H9 (cell line): ENCODE data around the gene ARSI. TPM values are rescaled to one million over a fixed set of nuclear protein-coding genes. Genes with fewer than 3 reads are reported as not detected.
A peak's percentile ranks its signal among the peaks of the same experiment; 100 is the strongest.

Experiments used
- DNase-seq: peaks from one replicate; pipeline ENCODE4 v3.0.0-alpha.2; 2017
- H2AFZ ChIP-seq: one replicate; pipeline ENCODE4 v1.6.1; 2013; ENCODE audit warnings: mild to moderate bottlenecking, low read length, control low read depth, moderate library complexity
- H2AK5ac ChIP-seq: 2 replicates; pipeline ENCODE4 v1.6.1; 2013; ENCODE audit warnings: low read length, control low read depth, mixed read lengths; ENCODE audit not compliant: insufficient read length
- H2BK120ac ChIP-seq: one replicate; pipeline ENCODE4 v1.6.1; 2013; ENCODE audit warnings: low read depth, mild to moderate bottlenecking, low read length, control low read depth, inconsistent platforms; ENCODE audit not compliant: poor library complexity, severe bottlenecking
- H2BK12ac ChIP-seq: 2 replicates; pipeline ENCODE4 v1.6.1; 2013; ENCODE audit warnings: low read length, control low read depth, mixed read lengths, low read depth; ENCODE audit not compliant: insufficient read length
- H2BK15ac ChIP-seq: 2 replicates; pipeline ENCODE4 v1.6.1; 2013; ENCODE audit warnings: low read depth, low read length, control low read depth
- H2BK20ac ChIP-seq: one replicate; pipeline ENCODE4 v1.6.1; 2013; ENCODE audit warnings: low read depth, mild to moderate bottlenecking, low read length, control low read depth, inconsistent platforms; ENCODE audit not compliant: poor library complexity, severe bottlenecking
- H2BK5ac ChIP-seq: 2 replicates; pipeline ENCODE4 v1.6.1; 2013; ENCODE audit warnings: low read length, control low read depth, mixed read lengths; ENCODE audit not compliant: insufficient read length
- H3K14ac ChIP-seq: 2 replicates; pipeline ENCODE4 v1.6.1; 2013; ENCODE audit warnings: low read length, control low read depth; ENCODE audit not compliant: insufficient read depth
- H3K18ac ChIP-seq: 2 replicates; pipeline ENCODE4 v1.6.1; 2013; ENCODE audit warnings: low read depth, mild to moderate bottlenecking, mixed read lengths, low read length, control low read depth; ENCODE audit not compliant: insufficient read length
- H3K23ac ChIP-seq: 2 replicates; pipeline ENCODE4 v1.6.1; 2013; ENCODE audit warnings: low read length, control low read depth, mixed read lengths, low read depth; ENCODE audit not compliant: insufficient read length
- H3K23me2 ChIP-seq: 2 replicates; pipeline ENCODE4 v1.6.1; 2013; ENCODE audit warnings: low read depth, mild to moderate bottlenecking, mixed read lengths, low read length, control low read depth; ENCODE audit not compliant: insufficient read length, poor library complexity, severe bottlenecking
- H3K27ac ChIP-seq: 2 replicates; pipeline ENCODE4 v1.5.1; 2013; ENCODE audit warnings: low read length, control low read depth, mixed read lengths, low read depth; ENCODE audit not compliant: insufficient read length
- H3K27me3 ChIP-seq: 2 replicates; pipeline ENCODE4 v1.6.1; 2013; ENCODE audit warnings: low read length, control low read depth, inconsistent platforms; ENCODE audit not compliant: insufficient read depth
- H3K4ac ChIP-seq: 2 replicates; pipeline ENCODE4 v1.6.1; 2013; ENCODE audit warnings: low read depth, mild to moderate bottlenecking, control low read depth, inconsistent platforms, low read length, moderate library complexity
- H3K4me1 ChIP-seq: 2 replicates; pipeline ENCODE4 v1.6.1; 2013; ENCODE audit warnings: low read length, control low read depth, inconsistent platforms; ENCODE audit not compliant: insufficient read depth
- H3K4me2 ChIP-seq: 2 replicates; pipeline ENCODE4 v1.6.1; 2013; ENCODE audit warnings: low read length, control low read depth, mixed read lengths; ENCODE audit not compliant: insufficient read length, insufficient read depth
- H3K56ac ChIP-seq: 2 replicates; pipeline ENCODE4 v1.6.1; 2013; ENCODE audit warnings: low read depth, mild to moderate bottlenecking, mixed read lengths, low read length, control low read depth; ENCODE audit not compliant: insufficient read length
- H3K79me1 ChIP-seq: 2 replicates; pipeline ENCODE4 v1.6.1; 2013; ENCODE audit warnings: low read depth, mild to moderate bottlenecking, moderate library complexity, low read length, control low read depth, inconsistent platforms; ENCODE audit not compliant: insufficient read depth, poor library complexity, severe bottlenecking
- H3K79me2 ChIP-seq: 2 replicates; pipeline ENCODE4 v1.6.1; 2013; ENCODE audit warnings: low read length, control low read depth, inconsistent platforms; ENCODE audit not compliant: insufficient read depth
- H3K9ac ChIP-seq: 2 replicates; pipeline ENCODE4 v1.6.1; 2013; ENCODE audit warnings: low read length, control low read depth, mixed read lengths; ENCODE audit not compliant: insufficient read length; ENCODE audit errors: extremely low read depth
- H3K9me3 ChIP-seq: one replicate; pipeline ENCODE4 v1.6.1; 2013; ENCODE audit warnings: low read depth, low read length, inconsistent platforms; ENCODE audit not compliant: control insufficient read depth
- H3T11ph ChIP-seq: one replicate; pipeline ENCODE4 v1.6.1; 2013; ENCODE audit warnings: mild to moderate bottlenecking, low read length, control low read depth, inconsistent platforms
- H4K20me1 ChIP-seq: one replicate; pipeline ENCODE4 v1.6.1; 2013; ENCODE audit not compliant: control insufficient read depth, insufficient read length, insufficient read depth
- H4K5ac ChIP-seq: 2 replicates; pipeline ENCODE4 v1.6.1; 2013; ENCODE audit warnings: low read depth, mild to moderate bottlenecking, mixed read lengths, low read length, control low read depth; ENCODE audit not compliant: insufficient read length
- H4K8ac ChIP-seq: replicated peaks from 2 replicates; pipeline ENCODE4 v1.6.1; 2013; ENCODE audit warnings: low read length, control low read depth, mixed read lengths, low read depth; ENCODE audit not compliant: insufficient read length
- H4K91ac ChIP-seq: 2 replicates; pipeline ENCODE4 v1.6.1; 2013; ENCODE audit warnings: low read depth, mild to moderate bottlenecking, moderate library complexity, mixed read lengths, low read length, control low read depth; ENCODE audit not compliant: insufficient read length
- H3K27ac Mint-ChIP-seq, 3 experiments: 2 replicates in 2 of 3; 3 replicates in 1 of 3; pipeline ENCODE4 v1.8.0; 2020 to 2021; ENCODE audit warnings: mixed read lengths in 3 of 3, mild to moderate bottlenecking in 1 of 3, moderate library complexity in 1 of 3
- H3K27me3 Mint-ChIP-seq: 2 replicates; pipeline ENCODE4 v1.8.0; 2021; ENCODE audit warnings: low read depth, mild to moderate bottlenecking, moderate library complexity, mixed read lengths
- H3K36me3 Mint-ChIP-seq, 3 experiments: 2 replicates in 2 of 3; 3 replicates in 1 of 3; pipeline ENCODE4 v1.8.0; 2020 to 2021; ENCODE audit warnings: low read depth in 3 of 3, mixed read lengths in 3 of 3; ENCODE audit not compliant: insufficient read depth in 1 of 3
- H3K4me1 Mint-ChIP-seq, 2 experiments: 2 replicates each; pipeline ENCODE4 v1.8.0; 2020; ENCODE audit warnings: mixed read lengths in 2 of 2
- H3K4me3 Mint-ChIP-seq, 2 experiments: 2 replicates in 1 of 2; 3 replicates in 1 of 2; pipeline ENCODE4 v1.8.0; 2020 to 2021; ENCODE audit warnings: mild to moderate bottlenecking in 2 of 2, mixed read lengths in 2 of 2, moderate library complexity in 1 of 2
- H3K9me3 Mint-ChIP-seq, 2 experiments: 2 replicates in 1 of 2; 3 replicates in 1 of 2; pipeline ENCODE4 v1.8.0; 2020; ENCODE audit warnings: mild to moderate bottlenecking in 2 of 2, mixed read lengths in 2 of 2, moderate library complexity in 1 of 2
- CTCF ChIP-seq: fragments of 200-600 bp; sonication (generic); conservative IDR thresholded peaks from 3 replicates; pipeline ENCODE4 v1.8.0; 2021; ENCODE audit warnings: antibody characterized with exemption, mild to moderate bottlenecking
- WGBS: extraction: QIAGEN DNeasy Blood & Tissue Kit; methylation state at CpG from one replicate; pipeline ENCODE4 v1.1.7; 2013; ENCODE audit warnings: missing lambda C conversion rate, low lambda C conversion rate, mixed read lengths; ENCODE audit not compliant: insufficient read length; ENCODE audit errors: extremely low coverage; 5-methylcytosine and 5-hydroxymethylcytosine counted together
- total RNA-seq: library from RNA; stranded (reverse); gene quantifications from 2 replicates; pipeline ENCODE4 v1.2.1, GENCODE V29; 2021

ARSI gene
- total RNA-seq, 1 experiment from 2014 or later: 1.7 TPM

GRCh38 chr5:150246835-150247234 lies 55.9 kb downstream of the ARSI start:
- Histone ChIP-seq H3K4me1 (no peaks in the 10 kb centered on the region; the same call in 1 of the 2 replicates), H3K56ac (no peak overlapping the region), H3K27ac (no peak overlapping the region), H2BK15ac (no peak overlapping the region), H3K79me2 (no peaks in the 10 kb centered on the region), H3K18ac (no peak overlapping the region), H4K20me1 (no peaks in the 10 kb centered on the region), H3K27me3 (no peaks in the 10 kb centered on the region), H3K9me3 (no peaks in the 10 kb centered on the region), H3K23me2 (no peaks in the 10 kb centered on the region), H4K5ac (no peak overlapping the region), H3K4ac (no peak overlapping the region), H2AFZ (no peak overlapping the region), H2BK5ac (no peak overlapping the region), H2BK120ac (no peak overlapping the region), H4K91ac (no peak overlapping the region), H3K79me1 (no peaks in the 10 kb centered on the region), H3K23ac (no peak overlapping the region), H2AK5ac (no peak overlapping the region), H4K8ac (no peak overlapping the region), H3K9ac (no peak overlapping the region), H2BK12ac (no peak overlapping the region), H3K14ac (no peak overlapping the region), H3K4me2 (no peak overlapping the region), H3T11ph (no peak overlapping the region), H2BK20ac (no peak overlapping the region)
- peaks cover 2 to 11% of the 10 kb centered on the region in 2 experiments; a peak in 3 of 4 replicates for H3K4me1 Mint-ChIP-seq
- H3K4me3 Mint-ChIP-seq: no peak overlapping the region
- TF ChIP-seq CTCF: no peak
- WGBS: no CpG with 5 or more reads among the region's 5 CpGs
- H3K27ac Mint-ChIP-seq: peak overlapping the region in 1 of 3 experiments; percentile 74; a peak in 1 of 7 replicates
- no peaks in the 10 kb centered on the region; a peak in 1 of 7 replicates for H3K36me3 Mint-ChIP-seq
- peaks cover 9% of the 10 kb centered on the region for H3K27me3 Mint-ChIP-seq
- no peaks in the 10 kb centered on the region for H3K9me3 Mint-ChIP-seq
- DNase-seq: no peak
